A673 (cell line): ENCODE data around the gene TMEM221.

Experiments
- EZH2 ChIP-seq: fragments of 200-600 bp; sonication (generic); IDR thresholded peaks from 2 replicates; pipeline ENCODE4 v1.6.1; 2017; ENCODE audit warnings: borderline replicate concordance, low read depth, mild to moderate bottlenecking, mixed read lengths, antibody characterized with exemption, low read length; ENCODE audit not compliant: poor library complexity, severe bottlenecking
- TF ChIP-seq, protein P1 (sequence below): fragments of 300-800, 200-600 bp; sonication (generic); conservative IDR thresholded peaks from 2 replicates; pipeline ENCODE4 v1.5.1; 2017; ENCODE audit warnings: low read depth, mild to moderate bottlenecking, antibody characterized with exemption, low read length, moderate library complexity, mixed read lengths

DNA sequence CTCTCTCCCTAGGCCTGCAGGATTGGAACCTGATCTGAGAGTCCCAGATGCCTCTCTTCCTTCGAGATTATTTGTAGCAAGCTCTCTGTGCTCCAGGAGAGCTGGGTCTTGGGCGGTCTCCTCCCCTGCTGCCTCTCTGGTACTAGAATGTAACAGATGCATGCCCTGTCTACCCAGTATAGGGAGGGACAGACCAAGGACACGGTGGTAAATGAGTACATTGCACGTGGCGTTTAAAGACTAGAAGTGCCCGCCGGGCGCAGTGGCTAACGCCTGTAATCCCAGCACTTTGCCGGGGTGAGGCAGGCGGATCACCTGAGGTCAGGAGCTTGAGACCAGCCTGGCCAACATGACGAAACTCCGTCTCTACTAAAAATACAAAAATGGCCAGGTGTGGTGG is 33.5 kb upstream of the TMEM221 start:
- TF ChIP-seq, protein P1, sequence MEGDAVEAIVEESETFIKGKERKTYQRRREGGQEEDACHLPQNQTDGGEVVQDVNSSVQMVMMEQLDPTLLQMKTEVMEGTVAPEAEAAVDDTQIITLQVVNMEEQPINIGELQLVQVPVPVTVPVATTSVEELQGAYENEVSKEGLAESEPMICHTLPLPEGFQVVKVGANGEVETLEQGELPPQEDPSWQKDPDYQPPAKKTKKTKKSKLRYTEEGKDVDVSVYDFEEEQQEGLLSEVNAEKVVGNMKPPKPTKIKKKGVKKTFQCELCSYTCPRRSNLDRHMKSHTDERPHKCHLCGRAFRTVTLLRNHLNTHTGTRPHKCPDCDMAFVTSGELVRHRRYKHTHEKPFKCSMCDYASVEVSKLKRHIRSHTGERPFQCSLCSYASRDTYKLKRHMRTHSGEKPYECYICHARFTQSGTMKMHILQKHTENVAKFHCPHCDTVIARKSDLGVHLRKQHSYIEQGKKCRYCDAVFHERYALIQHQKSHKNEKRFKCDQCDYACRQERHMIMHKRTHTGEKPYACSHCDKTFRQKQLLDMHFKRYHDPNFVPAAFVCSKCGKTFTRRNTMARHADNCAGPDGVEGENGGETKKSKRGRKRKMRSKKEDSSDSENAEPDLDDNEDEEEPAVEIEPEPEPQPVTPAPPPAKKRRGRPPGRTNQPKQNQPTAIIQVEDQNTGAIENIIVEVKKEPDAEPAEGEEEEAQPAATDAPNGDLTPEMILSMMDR: no peak
- TF ChIP-seq EZH2: no peak
